Lower leg skin (tissue), 3 donors: Measurements from ENCODE around the gene SBK2.

Experiments used
- POLR2A ChIP-seq, 2 donors: fragments of 450-650 bp; IDR thresholded peaks; one replicate each; pipeline ENCODE4 v1.6.1; 2016 to 2017; ENCODE audit warnings: antibody characterized with exemption in 2 of 2, mild to moderate bottlenecking in 1 of 2, moderate library complexity in 1 of 2
- TF ChIP-seq, protein P1 (sequence below), 3 donors: fragments of 450-650 bp; IDR thresholded peaks; one replicate each; pipeline ENCODE4 v1.5.1; 2016; ENCODE audit warnings: antibody characterized with exemption in 3 of 3, mild to moderate bottlenecking in 3 of 3, moderate library complexity in 2 of 3

DNA sequence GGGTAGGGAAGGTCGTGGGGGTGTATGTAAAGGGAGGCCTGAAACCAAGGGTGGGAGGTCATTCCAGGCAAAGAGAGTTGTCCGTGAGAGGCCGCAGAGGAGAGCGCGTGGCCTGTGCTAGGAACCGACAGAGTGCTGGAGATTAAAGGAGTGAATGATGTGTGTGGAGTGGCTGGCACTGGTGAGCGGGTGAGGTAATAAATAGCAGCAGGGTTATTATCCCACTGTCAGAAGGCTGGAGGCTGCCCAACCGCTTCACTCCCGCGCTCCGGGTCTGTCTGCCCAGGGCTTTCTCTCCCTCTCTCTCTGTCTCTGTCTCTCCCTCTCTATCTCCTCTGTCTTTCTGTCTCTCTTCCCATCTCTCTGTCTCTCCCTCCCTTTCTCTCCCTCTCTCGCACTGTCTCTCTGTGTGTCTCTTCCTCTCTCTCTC lies 26.3 kb upstream of the SBK2 start:
- TF ChIP-seq, protein P1, sequence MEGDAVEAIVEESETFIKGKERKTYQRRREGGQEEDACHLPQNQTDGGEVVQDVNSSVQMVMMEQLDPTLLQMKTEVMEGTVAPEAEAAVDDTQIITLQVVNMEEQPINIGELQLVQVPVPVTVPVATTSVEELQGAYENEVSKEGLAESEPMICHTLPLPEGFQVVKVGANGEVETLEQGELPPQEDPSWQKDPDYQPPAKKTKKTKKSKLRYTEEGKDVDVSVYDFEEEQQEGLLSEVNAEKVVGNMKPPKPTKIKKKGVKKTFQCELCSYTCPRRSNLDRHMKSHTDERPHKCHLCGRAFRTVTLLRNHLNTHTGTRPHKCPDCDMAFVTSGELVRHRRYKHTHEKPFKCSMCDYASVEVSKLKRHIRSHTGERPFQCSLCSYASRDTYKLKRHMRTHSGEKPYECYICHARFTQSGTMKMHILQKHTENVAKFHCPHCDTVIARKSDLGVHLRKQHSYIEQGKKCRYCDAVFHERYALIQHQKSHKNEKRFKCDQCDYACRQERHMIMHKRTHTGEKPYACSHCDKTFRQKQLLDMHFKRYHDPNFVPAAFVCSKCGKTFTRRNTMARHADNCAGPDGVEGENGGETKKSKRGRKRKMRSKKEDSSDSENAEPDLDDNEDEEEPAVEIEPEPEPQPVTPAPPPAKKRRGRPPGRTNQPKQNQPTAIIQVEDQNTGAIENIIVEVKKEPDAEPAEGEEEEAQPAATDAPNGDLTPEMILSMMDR (IDR thresholded peaks at IDR 0.05): no peak
- no peak for TF ChIP-seq POLR2A (IDR thresholded peaks at IDR 0.05)
